PC-9 (cell line): ENCODE data around the gene SLC7A9.

Experiments
- CTCF ChIP-seq: fragments of 200-600 bp; sonication (generic); conservative IDR thresholded peaks from 2 replicates; pipeline ENCODE4 v1.6.1; 2017; ENCODE audit warnings: mixed run types, antibody characterized with exemption, mild to moderate bottlenecking, moderate library complexity
- EZH2 ChIP-seq: fragments of 200-600 bp; sonication (generic); IDR thresholded peaks from 2 replicates; pipeline ENCODE4 v1.8.0; 2017; ENCODE audit warnings: antibody characterized with exemption, low read depth

DNA sequence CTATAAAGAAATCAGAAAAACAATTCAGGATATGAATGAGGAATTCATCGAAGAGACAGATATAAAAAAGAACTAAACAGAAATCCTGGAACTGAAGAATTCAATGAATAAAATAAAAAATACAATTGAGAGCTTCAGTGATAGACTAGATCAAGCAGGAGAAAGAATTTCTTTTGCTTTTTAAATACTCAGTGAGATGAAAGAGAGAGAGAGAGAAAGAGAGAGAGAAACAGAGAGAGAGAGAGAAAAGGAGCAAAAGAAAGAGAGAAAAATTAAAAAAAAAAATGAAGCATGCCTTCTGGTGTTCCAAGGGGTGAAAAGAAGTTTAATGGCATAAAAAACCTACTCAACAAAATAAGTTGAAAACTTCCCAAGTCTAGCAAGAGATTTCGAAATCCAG lies 22.0 kb upstream of the SLC7A9 start:
- TF ChIP-seq CTCF (no peak), EZH2 (no peak)
